SH-SY5Y (cell line): Measurements from ENCODE around the gene FAM13A.

Source experiments
- GATA2 ChIP-seq: IDR thresholded peaks from 2 replicates; pipeline ENCODE4 v1.6.1; 2011; ENCODE audit warnings: mild to moderate bottlenecking, low read depth, low read length
- GATA3 ChIP-seq: IDR thresholded peaks from 2 replicates; pipeline ENCODE4 v1.6.1; 2011; ENCODE audit warnings: low read depth, mild to moderate bottlenecking, low read length, moderate library complexity

DNA sequence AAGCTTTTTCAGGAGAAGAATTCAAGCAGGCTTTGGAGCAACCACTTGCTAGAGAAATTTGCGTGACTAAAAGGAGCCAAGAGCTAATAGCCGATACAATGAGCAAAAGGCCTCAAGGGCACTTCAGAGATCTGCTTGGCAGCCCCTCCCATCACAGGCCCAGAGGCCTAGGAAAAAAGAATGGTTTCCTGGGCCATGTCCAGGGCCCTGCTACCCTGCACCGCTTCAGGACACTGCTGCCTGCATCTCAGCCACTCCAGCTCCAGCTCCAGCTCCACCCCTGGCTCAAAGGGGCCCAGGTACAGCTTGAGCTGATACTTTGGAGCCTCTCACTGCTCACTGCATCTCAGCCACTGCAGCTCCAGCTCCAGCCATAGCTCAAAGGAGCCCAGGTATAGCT lies 98.9 kb downstream of the FAM13A start:
- TF ChIP-seq GATA3 = no peak
- no peak for TF ChIP-seq GATA2
